Measurements from ENCODE around the gene PSMD3.

PSMD3 gene

GRCh38 chr17:39970157-39970692 is 10.4 kb upstream of the PSMD3 start:
- FAIRE-seq (no peak), DNase-seq (ENCODE audit: insufficient read length, low spot score) (no peak)
- no peak for TF ChIP-seq POLR2A (IDR thresholded peaks at IDR 0.05; ENCODE audit: low read depth, low read length)

- TF ChIP-seq POLR2A (IDR thresholded peaks at IDR 0.05; ENCODE audit: low read depth, low read length): no peak
- no peak for FAIRE-seq
- DNase-seq (ENCODE audit: insufficient read length, low spot score): no peak
These were observed 9.5 kb upstream of the PSMD3 start for GRCh38 chr17:39971076-39971603.

DNA sequence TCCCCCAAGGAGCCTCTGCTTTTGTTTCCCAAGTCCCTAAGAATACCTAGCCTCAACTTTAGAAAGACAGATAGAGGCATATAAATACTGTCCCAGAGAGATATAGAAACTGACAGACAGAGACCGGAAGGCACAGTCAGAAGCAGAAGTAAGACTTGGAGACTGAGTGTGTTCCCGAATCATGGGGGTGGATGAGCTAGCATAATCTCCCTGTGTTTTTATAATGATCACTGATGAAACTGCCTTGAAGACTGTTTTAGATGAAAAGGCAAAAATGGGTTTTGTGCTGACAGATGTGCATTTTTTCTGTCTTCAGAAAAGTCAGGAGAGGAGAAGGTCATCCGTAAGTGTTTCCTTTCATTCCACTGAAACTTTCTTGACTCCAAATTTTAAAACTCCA is 8.3 kb upstream of the PSMD3 start:
- FAIRE-seq (no peak), DNase-seq (ENCODE audit: insufficient read length, low spot score) (no peak)
- no peak for TF ChIP-seq POLR2A (IDR thresholded peaks at IDR 0.05; ENCODE audit: low read depth, low read length)

- no peak for TF ChIP-seq POLR2A (IDR thresholded peaks at IDR 0.05; ENCODE audit: low read depth, low read length)
- FAIRE-seq (no peak), DNase-seq (ENCODE audit: insufficient read length, low spot score) (no peak)
These were observed 7.1 kb upstream of the PSMD3 start for GRCh38 chr17:39973496-39973895.

GRCh38 chr17:39974433-39974832 is 6.2 kb upstream of the PSMD3 start:
- FAIRE-seq: no peak
- TF ChIP-seq POLR2A (IDR thresholded peaks at IDR 0.05; ENCODE audit: low read depth, low read length): no peak
- no peak for DNase-seq (ENCODE audit: insufficient read length, low spot score)

DNA sequence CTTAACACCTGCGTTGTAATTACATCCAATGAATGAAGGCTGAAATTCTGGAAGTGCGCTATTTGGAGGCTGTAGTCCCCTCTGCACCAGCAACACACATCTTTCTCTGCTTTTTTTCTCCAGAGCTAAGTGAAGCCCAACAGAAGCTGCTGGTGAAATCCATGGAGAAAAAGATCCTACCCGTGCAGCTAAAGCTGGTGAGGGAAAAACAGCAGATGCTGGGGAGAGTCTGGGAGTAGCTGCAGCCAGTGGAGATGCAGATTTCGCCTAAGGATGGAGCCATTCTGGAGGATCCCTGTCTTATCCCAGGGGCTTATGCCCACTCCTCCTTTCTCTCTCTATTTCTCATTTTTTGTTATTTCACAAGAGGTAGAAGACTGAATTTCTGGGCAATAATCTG is 4.8 kb upstream of the PSMD3 start:
- DNase-seq (ENCODE audit: insufficient read length, low spot score) (no peak), FAIRE-seq (no peak)
- TF ChIP-seq POLR2A (IDR thresholded peaks at IDR 0.05; ENCODE audit: low read depth, low read length): no peak

DNA sequence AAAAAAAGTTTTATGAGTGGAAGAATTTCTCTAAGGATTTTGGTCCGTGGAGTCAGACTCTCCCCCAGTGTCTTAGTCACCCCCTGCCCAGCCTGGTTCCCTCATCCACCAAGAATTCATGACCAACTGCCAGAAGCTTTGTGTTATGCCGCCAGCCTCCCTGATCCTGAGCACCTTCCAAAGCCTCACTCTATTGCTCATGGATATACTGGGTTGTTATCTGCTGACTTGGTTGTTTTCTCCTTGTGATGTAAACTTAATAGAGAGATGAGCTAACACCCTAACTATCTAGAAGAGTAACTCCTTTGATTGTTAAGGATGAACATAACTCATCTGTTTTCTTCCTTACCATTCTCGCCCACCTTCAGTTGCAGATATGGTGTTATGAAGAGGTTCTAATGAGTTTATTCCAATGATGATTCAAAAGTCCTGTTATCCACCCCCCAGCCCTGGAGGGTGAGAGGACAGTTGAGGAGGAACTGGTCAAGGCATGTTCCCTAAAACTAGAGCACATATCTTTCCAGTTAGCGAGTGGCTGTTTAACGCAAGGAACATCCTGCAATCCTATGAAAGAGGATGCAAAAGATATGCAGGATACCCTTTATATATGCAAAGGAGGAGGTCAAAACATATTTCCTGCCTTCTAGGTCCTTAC is 1.5 kb upstream of the PSMD3 start:
- DNase-seq (ENCODE audit: insufficient read length, low spot score): peak; percentile 72
- peak; percentile 65 for FAIRE-seq

GRCh38 chr17:39979893-39980350 is 685 bp upstream of the PSMD3 start:
- FAIRE-seq (no peak), DNase-seq (ENCODE audit: insufficient read length, low spot score) (no peak)

More for the DNA sequence above, 1.5 kb upstream of the PSMD3 start:
- no peak for TF ChIP-seq POLR2A (IDR thresholded peaks at IDR 0.05; ENCODE audit: low read depth, low read length)

GRCh38 chr17:39981207-39981741 is 667 bp downstream of the PSMD3 start:
- no peak for TF ChIP-seq POLR2A (IDR thresholded peaks at IDR 0.05; ENCODE audit: low read depth, low read length)
- DNase-seq (ENCODE audit: insufficient read length, low spot score): no peak
- no peak for FAIRE-seq

More at GRCh38 chr17:39979893-39980350, 685 bp upstream of the PSMD3 start:
- no peak for TF ChIP-seq POLR2A (IDR thresholded peaks at IDR 0.05; ENCODE audit: low read depth, low read length)

GRCh38 chr17:39981766-39982375 is 1.3 kb downstream of the PSMD3 start:
- FAIRE-seq (no peak), DNase-seq (ENCODE audit: insufficient read length, low spot score) (no peak)
- TF ChIP-seq POLR2A (IDR thresholded peaks at IDR 0.05; ENCODE audit: low read depth, low read length): no peak

DNA sequence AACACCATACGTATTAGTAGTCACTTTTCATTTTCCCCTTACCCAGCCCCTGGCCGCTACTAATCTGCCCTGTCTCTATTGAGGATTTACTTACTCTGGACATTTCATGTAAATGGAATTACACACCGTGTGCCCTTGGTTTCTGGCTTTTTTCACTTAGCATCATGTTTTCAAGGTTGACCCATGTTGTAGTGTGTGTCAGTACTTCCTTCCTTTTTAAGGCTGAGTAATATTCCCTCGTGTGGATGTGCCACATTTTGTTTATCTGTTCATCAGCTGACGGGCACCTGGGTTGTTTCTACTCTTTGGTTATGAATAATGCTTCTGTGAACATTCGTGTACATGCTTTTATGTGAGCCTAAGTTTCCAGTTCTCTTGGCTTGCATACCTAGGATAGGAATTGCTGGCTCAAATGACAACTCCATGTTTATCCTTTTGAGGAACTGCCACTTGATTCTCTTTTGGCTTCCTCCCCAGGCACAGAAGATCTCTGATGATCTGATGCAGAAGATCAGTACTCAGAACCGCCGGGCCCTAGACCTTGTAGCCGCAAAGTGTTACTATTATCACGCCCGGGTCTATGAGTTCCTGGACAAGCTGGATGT is 7.7 kb downstream of the PSMD3 start:
- no peak for FAIRE-seq
- no peak for DNase-seq (ENCODE audit: insufficient read length, low spot score)
- TF ChIP-seq POLR2A (IDR thresholded peaks at IDR 0.05; ENCODE audit: low read depth, low read length): no peak

GRCh38 chr17:39994448-39994847 is 13.8 kb downstream of the PSMD3 start:
- DNase-seq (ENCODE audit: insufficient read length, low spot score) (no peak), FAIRE-seq (no peak)
- TF ChIP-seq POLR2A (IDR thresholded peaks at IDR 0.05; ENCODE audit: low read depth, low read length): no peak

GRCh38 chr17:39995438-39995837 is 14.8 kb downstream of the PSMD3 start:
- no peak for DNase-seq (ENCODE audit: insufficient read length, low spot score)
- no peak for TF ChIP-seq POLR2A (IDR thresholded peaks at IDR 0.05; ENCODE audit: low read depth, low read length)
- FAIRE-seq: no peak

GRCh38 chr17:39996162-39996561 is 15.6 kb downstream of the PSMD3 start:
- no peak for DNase-seq (ENCODE audit: insufficient read length, low spot score)
- TF ChIP-seq POLR2A (IDR thresholded peaks at IDR 0.05; ENCODE audit: low read depth, low read length): no peak
- FAIRE-seq: no peak
